BLaER1 (cell line): ENCODE results near the gene ASTN2.
A peak's percentile ranks its signal among the peaks of the same experiment; 100 is the strongest.

Source experiments
- H3K27ac ChIP-seq: shearing (Covaris generic); formaldehyde crosslinking; 2 replicates; pipeline ENCODE4 v1.8.1; 2022
- H3K27me3 ChIP-seq: shearing (Covaris generic); formaldehyde crosslinking; 2 replicates; pipeline ENCODE4 v1.8.1; 2022
- H3K36me3 ChIP-seq: shearing (Covaris generic); formaldehyde crosslinking; 2 replicates; pipeline ENCODE4 v1.8.1; 2022
- H3K4me1 ChIP-seq: shearing (Covaris generic); formaldehyde crosslinking; 2 replicates; pipeline ENCODE4 v1.8.1; 2022
- H3K4me2 ChIP-seq: shearing (Covaris generic); formaldehyde crosslinking; 2 replicates; pipeline ENCODE4 v1.8.1; 2022
- H3K4me3 ChIP-seq: shearing (Covaris generic); formaldehyde crosslinking; 2 replicates; pipeline ENCODE4 v1.8.1; 2022
- H3K9ac ChIP-seq: shearing (Covaris generic); formaldehyde crosslinking; 2 replicates; pipeline ENCODE4 v1.8.1; 2022
- H3K9me3 ChIP-seq: shearing (Covaris generic); formaldehyde crosslinking; 2 replicates; pipeline ENCODE4 v1.8.1; 2022
- H4K20me1 ChIP-seq: shearing (Covaris generic); formaldehyde crosslinking; 2 replicates; pipeline ENCODE4 v1.8.1; 2022
- Cebpa-rat ChIP-seq: shearing (Covaris generic); IDR thresholded peaks from 2 replicates; pipeline ENCODE4 v1.8.1; 2022

The ASTN2 gene

DNA sequence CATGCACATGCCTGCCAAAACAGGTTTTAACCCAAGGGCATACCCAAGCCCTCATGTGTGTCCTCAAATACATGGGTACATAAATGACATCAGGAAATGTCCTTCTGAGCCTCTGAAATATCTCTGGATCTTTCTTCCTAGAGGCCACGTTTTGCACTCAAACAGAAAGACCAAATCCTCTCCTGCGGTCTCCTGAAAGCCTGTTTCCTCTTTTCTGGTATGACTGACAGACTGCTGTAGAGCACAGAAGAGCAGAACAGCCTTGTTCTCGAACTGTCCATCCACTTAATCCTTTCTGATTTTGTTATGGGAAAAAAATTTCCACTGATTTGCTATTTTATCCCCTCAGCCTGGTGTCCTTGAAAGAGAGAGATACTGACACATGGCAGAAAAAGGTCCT, 107.2 kb downstream of the ASTN2 start:
- H3K36me3 ChIP-seq: no peaks in the 10 kb centered on the region
- H3K27ac ChIP-seq: no peak overlapping the region
- H3K4me1 ChIP-seq: peaks cover 8% of the 10 kb centered on the region
- no peak overlapping the region for H3K9ac ChIP-seq
- no peak overlapping the region for H3K4me3 ChIP-seq
- TF ChIP-seq Cebpa-rat: no peak
- H3K27me3 ChIP-seq: no peaks in the 10 kb centered on the region
- H4K20me1 ChIP-seq: no peaks in the 10 kb centered on the region
- H3K4me2 ChIP-seq: no peak overlapping the region
- H3K9me3 ChIP-seq: no peaks in the 10 kb centered on the region

DNA sequence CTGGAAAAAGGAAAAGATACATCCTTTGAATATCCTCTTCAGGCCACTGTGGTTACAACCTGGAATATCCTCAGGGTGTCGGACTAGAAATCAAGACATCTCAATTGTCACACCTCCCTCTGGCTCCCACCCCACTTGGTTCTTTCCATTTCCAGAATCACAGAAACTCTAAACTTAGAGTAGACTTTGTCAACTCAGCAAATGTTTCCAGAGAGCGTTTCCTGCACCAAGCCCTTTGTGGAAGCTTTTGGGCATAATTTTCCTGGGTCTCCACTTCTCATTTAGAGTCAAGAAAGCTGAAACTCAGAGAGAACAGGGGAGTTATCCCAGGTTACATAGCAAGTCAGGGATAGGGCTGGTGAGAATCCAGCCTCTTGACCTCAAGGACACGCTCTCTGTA, 108.8 kb downstream of the ASTN2 start:
- no peaks in the 10 kb centered on the region for H3K27me3 ChIP-seq
- no peaks in the 10 kb centered on the region for H3K36me3 ChIP-seq
- peaks cover 8% of the 10 kb centered on the region for H3K4me1 ChIP-seq
- no peak overlapping the region for H3K9ac ChIP-seq
- no peak overlapping the region for H3K27ac ChIP-seq
- no peaks in the 10 kb centered on the region for H4K20me1 ChIP-seq
- no peaks in the 10 kb centered on the region for H3K9me3 ChIP-seq
- H3K4me2 ChIP-seq: no peak overlapping the region
- H3K4me3 ChIP-seq: no peak overlapping the region
- no peak for TF ChIP-seq Cebpa-rat

DNA sequence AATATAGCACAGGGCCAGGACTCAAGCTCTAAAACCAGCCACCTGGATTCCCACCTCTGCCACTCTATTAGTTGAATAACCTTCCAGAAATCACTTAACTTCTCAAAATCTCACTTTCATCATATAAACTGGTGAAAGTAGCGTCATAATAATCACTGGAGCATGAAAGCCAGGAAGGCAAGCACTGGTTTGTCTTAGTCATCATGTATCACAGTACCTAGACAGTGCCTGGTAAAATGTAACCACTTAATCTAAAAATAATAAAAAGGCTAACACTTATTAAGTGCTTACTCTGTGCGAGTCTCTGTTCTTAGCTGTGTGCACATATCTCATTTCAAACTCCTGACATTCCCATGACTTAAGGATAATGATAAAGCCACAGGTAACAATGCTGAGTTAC, 109.4 kb downstream of the ASTN2 start:
- H4K20me1 ChIP-seq: no peaks in the 10 kb centered on the region
- no peak overlapping the region for H3K9ac ChIP-seq
- no peaks in the 10 kb centered on the region for H3K27me3 ChIP-seq
- no peak overlapping the region for H3K27ac ChIP-seq
- H3K4me1 ChIP-seq: peaks cover 8% of the 10 kb centered on the region
- TF ChIP-seq Cebpa-rat: no peak
- no peaks in the 10 kb centered on the region for H3K9me3 ChIP-seq
- H3K4me2 ChIP-seq: peak overlapping the region; percentile 18; the same call in 1 of the 2 replicates
- H3K4me3 ChIP-seq: no peak overlapping the region
- H3K36me3 ChIP-seq: no peaks in the 10 kb centered on the region

DNA sequence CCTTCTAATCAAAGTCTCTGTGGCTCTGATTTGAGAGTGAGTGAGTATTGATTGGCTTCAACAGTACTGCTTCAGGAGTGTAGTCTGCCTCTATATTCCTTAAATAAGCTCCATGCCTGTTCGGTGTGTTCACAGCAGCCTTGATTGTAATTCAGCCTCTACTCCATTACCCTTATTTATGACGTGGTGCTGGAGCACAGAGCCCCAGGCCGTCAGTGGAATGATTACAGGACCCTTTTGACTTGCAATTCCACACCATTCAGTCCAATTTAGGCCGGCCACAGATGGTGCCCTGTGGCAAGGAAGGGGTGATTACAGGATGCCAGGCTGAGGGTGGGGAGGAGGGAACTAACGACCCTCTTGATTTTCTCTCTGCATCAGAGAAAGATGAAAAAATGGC, 110.3 kb downstream of the ASTN2 start:
- no peaks in the 10 kb centered on the region for H3K36me3 ChIP-seq
- no peak overlapping the region for H3K4me3 ChIP-seq
- H3K9me3 ChIP-seq: no peaks in the 10 kb centered on the region
- no peak overlapping the region for H3K4me2 ChIP-seq
- no peak overlapping the region for H3K27ac ChIP-seq
- H3K4me1 ChIP-seq: peaks cover 8% of the 10 kb centered on the region
- H4K20me1 ChIP-seq: no peaks in the 10 kb centered on the region
- no peak for TF ChIP-seq Cebpa-rat
- no peaks in the 10 kb centered on the region for H3K27me3 ChIP-seq
- H3K9ac ChIP-seq: no peak overlapping the region

DNA sequence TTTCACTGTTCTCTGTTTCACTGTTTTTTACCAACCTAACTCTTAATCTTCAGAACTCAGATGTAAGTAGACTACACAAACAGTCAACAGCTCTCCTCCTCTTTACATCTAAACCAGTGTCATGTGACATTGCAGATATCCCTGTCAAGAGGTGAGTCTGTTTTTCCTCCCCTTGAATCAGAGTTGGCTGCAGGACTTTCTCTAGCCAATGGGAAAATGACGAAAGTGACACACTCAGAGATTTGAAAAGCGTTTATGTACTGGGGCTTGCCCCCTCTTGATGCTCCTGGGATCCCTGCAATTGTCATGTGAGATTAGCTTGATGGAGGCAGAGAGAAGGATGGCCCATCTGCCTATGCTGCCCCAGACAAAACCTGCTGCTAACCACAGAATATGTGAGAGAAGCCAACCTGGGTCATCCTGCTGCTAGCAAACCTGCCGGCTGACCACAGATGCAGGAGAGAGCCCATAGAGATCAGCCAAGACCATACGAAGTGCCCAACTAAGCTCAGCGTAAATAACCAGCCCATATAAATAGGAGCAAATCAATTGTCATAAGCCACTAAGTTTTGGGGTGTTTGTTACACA, 111.1 kb downstream of the ASTN2 start:
- H3K9ac ChIP-seq: no peak overlapping the region
- H3K9me3 ChIP-seq: no peaks in the 10 kb centered on the region
- H3K4me3 ChIP-seq: no peak overlapping the region
- H3K4me1 ChIP-seq: peaks cover 8% of the 10 kb centered on the region
- no peak for TF ChIP-seq Cebpa-rat
- no peaks in the 10 kb centered on the region for H3K36me3 ChIP-seq
- no peaks in the 10 kb centered on the region for H4K20me1 ChIP-seq
- H3K27ac ChIP-seq: no peak overlapping the region
- no peak overlapping the region for H3K4me2 ChIP-seq
- H3K27me3 ChIP-seq: no peaks in the 10 kb centered on the region

DNA sequence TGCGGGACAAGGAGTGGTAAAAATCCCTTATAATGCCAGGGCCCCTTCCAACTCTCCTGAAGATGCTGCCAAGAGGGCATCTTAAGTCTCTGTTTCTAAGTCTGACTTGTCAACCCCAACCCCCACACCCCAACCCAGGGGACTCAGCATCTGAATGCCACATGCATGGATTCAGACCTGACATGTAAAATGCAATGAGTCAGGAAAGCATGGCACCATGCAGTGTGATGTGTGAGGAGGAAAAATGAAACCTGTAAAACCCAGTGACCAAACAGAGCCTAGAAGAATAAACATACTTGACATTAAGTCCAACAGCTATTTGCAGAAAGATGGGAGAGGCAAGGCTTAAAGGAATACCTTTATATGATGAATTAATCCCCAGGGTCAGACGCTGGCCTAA, 112.4 kb downstream of the ASTN2 start:
- TF ChIP-seq Cebpa-rat: no peak
- peaks cover 8% of the 10 kb centered on the region for H3K4me1 ChIP-seq
- no peaks in the 10 kb centered on the region for H3K36me3 ChIP-seq
- no peaks in the 10 kb centered on the region for H4K20me1 ChIP-seq
- no peak overlapping the region for H3K4me3 ChIP-seq
- no peak overlapping the region for H3K9ac ChIP-seq
- H3K27ac ChIP-seq: no peak overlapping the region
- no peak overlapping the region for H3K4me2 ChIP-seq
- H3K9me3 ChIP-seq: no peaks in the 10 kb centered on the region
- no peaks in the 10 kb centered on the region for H3K27me3 ChIP-seq

DNA sequence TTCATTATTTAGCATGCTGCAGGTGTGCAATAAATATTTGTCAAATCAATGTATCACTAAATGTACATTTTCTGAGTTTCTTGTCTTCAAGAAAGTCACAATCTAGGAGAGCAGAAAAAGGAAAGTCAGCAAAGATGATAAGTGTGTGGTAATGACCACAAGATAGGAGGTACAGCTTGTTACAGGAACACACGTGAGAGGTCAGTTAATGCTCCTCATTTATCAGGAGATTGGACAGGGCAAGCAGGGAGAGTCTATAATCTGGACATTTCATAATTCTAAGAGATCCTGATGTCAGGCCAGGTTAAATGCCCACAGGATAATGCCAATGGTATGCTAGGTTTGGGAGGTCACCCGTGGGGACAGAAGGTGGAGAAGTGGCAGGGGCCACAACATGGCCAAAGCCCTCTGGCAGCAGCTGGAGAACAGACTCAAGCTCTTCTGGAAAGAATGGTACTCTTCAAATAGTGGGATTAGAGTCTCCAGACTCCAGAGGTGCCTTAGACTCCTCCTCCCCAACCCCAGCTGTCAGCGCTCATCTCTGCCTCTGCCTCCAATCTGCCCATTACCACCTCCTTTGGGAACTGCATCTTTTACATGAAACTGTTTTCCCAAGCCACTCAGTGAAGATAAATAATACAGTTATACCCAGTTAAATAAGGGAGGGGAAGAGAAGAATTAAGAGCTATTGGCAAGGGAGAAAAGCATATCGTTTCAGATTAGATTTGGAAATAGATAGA, 114.3 kb downstream of the ASTN2 start:
- Histone ChIP-seq H3K9me3 (no peaks in the 10 kb centered on the region), H3K4me3 (no peak overlapping the region), H3K4me1 (peaks cover 5% of the 10 kb centered on the region), H3K27me3 (no peaks in the 10 kb centered on the region), H3K36me3 (no peaks in the 10 kb centered on the region), H4K20me1 (no peaks in the 10 kb centered on the region), H3K9ac (no peak overlapping the region), H3K4me2 (no peak overlapping the region), H3K27ac (no peak overlapping the region)
- TF ChIP-seq Cebpa-rat: no peak

DNA sequence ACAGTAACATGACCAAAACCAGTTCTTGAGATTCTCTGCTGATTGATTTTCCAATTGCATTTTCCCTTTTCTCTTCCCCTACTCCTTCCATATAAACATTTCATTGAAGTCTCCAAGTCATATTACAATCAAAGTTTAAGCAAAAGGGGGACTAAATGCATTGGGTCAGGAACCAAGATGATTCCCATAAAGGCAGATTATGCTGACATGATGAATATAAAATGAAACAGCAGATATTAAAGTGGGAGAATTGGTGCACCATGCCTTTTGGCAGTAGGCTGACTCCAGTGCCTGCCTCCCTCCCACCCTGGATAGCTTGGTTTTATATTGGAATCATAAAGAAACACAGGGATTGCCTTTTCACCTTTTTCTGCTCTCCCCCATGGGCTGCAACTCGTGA, 118.4 kb downstream of the ASTN2 start:
- Histone ChIP-seq H3K9ac (no peak overlapping the region), H3K27ac (no peak overlapping the region), H3K4me1 (no peaks in the 10 kb centered on the region), H3K4me2 (no peak overlapping the region), H3K36me3 (no peaks in the 10 kb centered on the region), H3K4me3 (no peak overlapping the region), H3K27me3 (no peaks in the 10 kb centered on the region), H3K9me3 (no peaks in the 10 kb centered on the region), H4K20me1 (no peaks in the 10 kb centered on the region)
- no peak for TF ChIP-seq Cebpa-rat

DNA sequence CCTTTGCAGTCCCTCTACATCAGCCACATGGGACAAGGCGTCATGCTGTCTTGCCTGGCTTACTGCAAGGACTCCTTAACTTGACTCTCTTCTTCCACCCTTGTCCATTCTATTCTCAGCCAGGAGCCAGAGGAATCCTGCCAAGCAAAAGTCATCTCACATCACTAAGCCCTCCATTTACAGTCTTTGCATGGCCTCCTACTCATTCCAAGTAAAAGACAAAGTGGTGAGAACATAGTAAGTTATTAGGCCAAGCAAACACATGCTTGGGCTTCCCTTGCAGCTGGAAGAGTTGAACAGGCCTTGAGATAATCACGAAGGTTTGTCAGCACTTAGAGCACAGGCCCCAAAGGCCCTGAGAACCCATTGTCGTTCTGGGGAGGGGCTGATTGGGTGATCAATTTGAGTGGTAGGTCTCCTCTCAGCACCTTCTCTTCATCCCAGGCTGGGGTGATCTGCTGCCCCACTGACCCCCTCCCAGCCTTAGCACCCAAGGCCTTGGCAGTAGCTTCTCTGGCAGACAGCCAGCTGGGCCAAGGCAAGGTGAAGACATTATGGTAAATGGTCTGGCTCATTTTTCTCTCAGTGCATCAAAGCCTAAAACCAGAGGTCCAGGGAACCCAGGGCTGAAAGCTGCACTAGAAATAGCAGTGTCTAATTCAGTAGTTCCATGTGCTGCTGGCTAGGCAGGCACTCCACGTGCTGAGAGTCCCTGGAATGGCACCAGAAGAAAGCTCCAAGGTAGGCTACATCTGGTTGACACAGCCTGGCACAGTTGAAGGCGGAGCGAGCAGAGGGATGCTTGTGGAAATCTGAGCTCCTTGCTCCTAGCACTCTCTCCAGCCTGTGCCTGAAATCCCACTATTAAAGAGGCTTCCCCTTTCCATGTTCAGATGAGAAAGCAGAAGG, 121.4 kb downstream of the ASTN2 start:
- H4K20me1 ChIP-seq: no peaks in the 10 kb centered on the region
- H3K4me3 ChIP-seq: no peak overlapping the region
- no peak overlapping the region for H3K9ac ChIP-seq
- H3K27ac ChIP-seq: no peak overlapping the region
- no peaks in the 10 kb centered on the region for H3K36me3 ChIP-seq
- H3K4me1 ChIP-seq: peaks cover 12% of the 10 kb centered on the region
- H3K9me3 ChIP-seq: no peaks in the 10 kb centered on the region
- H3K4me2 ChIP-seq: no peak overlapping the region
- TF ChIP-seq Cebpa-rat: no peak
- no peaks in the 10 kb centered on the region for H3K27me3 ChIP-seq
